A549 (cell line): ENCODE data around the gene ANKRD62.
"Not testable (repeated sequence)": the region's sequence is repeated elsewhere in the genome, so short reads cannot be mapped to it uniquely, and the experiment has no call there.

Source experiments
- BHLHE40 ChIP-seq: IDR thresholded peaks from 2 replicates; pipeline ENCODE4 v1.6.1; 2012; ENCODE audit warnings: low read depth, low read length, inconsistent platforms
- CEBPB ChIP-seq, 2 experiments: fragments of >200 bp in 1 of 2; sonication (Bioruptor Twin) in 1 of 2; formaldehyde crosslinking in 1 of 2; IDR thresholded peaks; 2 replicates each; pipeline ENCODE4 v1.6.1; 2012 to 2016
- CTCF ChIP-seq: fragments of >200 bp; sonication (Bioruptor Twin); formaldehyde crosslinking; IDR thresholded peaks from 3 replicates; pipeline ENCODE4 v1.5.1; 2016
- GATA3 ChIP-seq: IDR thresholded peaks from 2 replicates; pipeline ENCODE4 v1.6.1; 2012; ENCODE audit warnings: borderline replicate concordance
- JUN ChIP-seq, 2 experiments: fragments of >200 bp; sonication (Bioruptor Twin); formaldehyde crosslinking; IDR thresholded peaks; 2 replicates in 1 of 2; 3 replicates in 1 of 2; pipeline ENCODE4 v1.6.1; 2016 to 2017
- MAX ChIP-seq: IDR thresholded peaks from 2 replicates; pipeline ENCODE4 v1.6.1; 2012
- POLR2A ChIP-seq: IDR thresholded peaks from 2 replicates; pipeline ENCODE4 v1.6.1; 2012; ENCODE audit warnings: mild to moderate bottlenecking, low read length
- RNF2 ChIP-seq: fragments of 200-600 bp; sonication (generic); IDR thresholded peaks from 2 replicates; pipeline ENCODE4 v1.6.1; 2016; ENCODE audit warnings: low read depth, mild to moderate bottlenecking, antibody characterized with exemption, moderate library complexity, borderline replicate concordance
- SMC3 ChIP-seq: fragments of >200 bp; sonication (Bioruptor Twin); formaldehyde crosslinking; IDR thresholded peaks from 3 replicates; pipeline ENCODE4 v1.6.1; 2018; ENCODE audit warnings: inconsistent platforms
- TFCP2L1 ChIP-seq: fragments of 250-450 bp; sonication (Bioruptor Pico); IDR thresholded peaks from 2 replicates; pipeline ENCODE4 v1.5.0; 2021; ENCODE audit warnings: mild to moderate bottlenecking
- ZC3H11A ChIP-seq: fragments of 450-650 bp; IDR thresholded peaks from 2 replicates; pipeline ENCODE4 v1.6.1; 2014; ENCODE audit warnings: antibody characterized with exemption, mild to moderate bottlenecking

DNA sequence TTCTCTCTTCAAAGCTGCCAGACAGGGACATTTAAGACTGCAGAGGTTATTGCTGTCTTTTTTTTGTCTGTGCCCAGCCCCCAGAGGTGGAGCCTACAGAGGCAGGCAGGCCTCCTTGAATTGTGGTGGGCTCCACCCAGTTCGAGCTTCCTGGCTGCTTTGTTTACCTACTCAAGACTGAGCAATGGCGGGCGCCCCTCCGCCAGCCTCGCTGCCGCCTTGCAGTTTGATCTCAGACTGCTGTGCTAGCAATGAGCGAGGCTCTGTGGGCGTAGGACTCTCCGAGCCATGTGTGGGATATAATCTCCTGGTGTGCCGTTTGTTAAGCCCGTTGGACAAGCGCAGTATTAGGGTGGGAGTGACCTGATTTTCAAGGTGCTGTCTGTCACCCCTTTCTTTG is 47.2 kb downstream of the ANKRD62 start:
- not testable (repeated sequence) for TF ChIP-seq CTCF; POLR2A; GATA3; JUN (IDR thresholded peaks at IDR 0.05); TFCP2L1 (CRISPR knock-in tag); MAX; RNF2; BHLHE40; SMC3; CEBPB (IDR thresholded peaks at IDR 0.05); ZC3H11A
